OCI-LY1 (cell line): ENCODE measurements around the gene SAMD14.

Source experiments
- EZH2 ChIP-seq: fragments of 200-600 bp; sonication (generic), shearing (Covaris generic); IDR thresholded peaks from 2 replicates; pipeline ENCODE4 v1.8.0; 2017; ENCODE audit warnings: borderline replicate concordance, mixed run types, mild to moderate bottlenecking, antibody characterized with exemption, low read length, moderate library complexity, mixed read lengths
- TF ChIP-seq, protein P1 (sequence below): fragments of 200-600 bp; sonication (generic), shearing (Covaris generic); IDR thresholded peaks from 2 replicates; pipeline ENCODE4 v1.5.1; 2017; ENCODE audit warnings: mild to moderate bottlenecking, antibody characterized with exemption, low read length, moderate library complexity, mixed read lengths

DNA sequence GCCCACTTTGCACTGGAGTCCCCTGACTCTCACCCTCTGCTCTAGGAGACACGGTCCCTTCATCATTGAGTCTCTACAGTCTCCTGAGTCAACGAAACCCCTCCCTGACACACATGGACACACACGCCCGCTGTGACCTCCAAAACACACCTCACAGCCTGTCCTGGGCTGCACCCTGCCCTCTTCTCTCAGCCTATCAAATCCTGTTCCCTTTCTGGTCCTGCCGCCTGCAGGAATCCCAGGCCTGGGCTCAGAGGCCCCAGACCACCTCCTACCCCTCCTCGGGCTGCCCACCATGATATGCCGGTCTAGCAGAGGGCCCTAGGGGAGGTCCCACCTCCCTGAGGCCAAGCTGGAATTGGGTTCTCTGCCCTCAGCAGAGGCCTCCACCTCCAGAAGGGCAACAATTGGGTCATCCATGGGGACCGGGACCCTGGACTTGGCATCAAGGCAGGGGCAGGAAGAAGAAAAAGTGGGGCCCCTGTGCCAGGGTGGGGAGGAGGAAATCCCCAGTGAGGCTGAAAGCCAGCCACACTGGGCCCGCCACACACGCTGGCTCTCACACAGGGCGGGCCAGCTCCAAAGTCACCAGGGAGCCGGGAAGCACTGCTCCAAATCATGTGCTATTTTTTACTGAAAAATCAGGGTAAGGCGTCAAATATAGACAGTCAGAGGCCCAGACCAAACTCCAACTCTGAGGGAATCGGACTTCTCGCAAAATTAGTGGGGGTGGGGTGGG lies 17.1 kb upstream of the SAMD14 start:
- TF ChIP-seq, protein P1, sequence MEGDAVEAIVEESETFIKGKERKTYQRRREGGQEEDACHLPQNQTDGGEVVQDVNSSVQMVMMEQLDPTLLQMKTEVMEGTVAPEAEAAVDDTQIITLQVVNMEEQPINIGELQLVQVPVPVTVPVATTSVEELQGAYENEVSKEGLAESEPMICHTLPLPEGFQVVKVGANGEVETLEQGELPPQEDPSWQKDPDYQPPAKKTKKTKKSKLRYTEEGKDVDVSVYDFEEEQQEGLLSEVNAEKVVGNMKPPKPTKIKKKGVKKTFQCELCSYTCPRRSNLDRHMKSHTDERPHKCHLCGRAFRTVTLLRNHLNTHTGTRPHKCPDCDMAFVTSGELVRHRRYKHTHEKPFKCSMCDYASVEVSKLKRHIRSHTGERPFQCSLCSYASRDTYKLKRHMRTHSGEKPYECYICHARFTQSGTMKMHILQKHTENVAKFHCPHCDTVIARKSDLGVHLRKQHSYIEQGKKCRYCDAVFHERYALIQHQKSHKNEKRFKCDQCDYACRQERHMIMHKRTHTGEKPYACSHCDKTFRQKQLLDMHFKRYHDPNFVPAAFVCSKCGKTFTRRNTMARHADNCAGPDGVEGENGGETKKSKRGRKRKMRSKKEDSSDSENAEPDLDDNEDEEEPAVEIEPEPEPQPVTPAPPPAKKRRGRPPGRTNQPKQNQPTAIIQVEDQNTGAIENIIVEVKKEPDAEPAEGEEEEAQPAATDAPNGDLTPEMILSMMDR = no peak
- no peak for TF ChIP-seq EZH2
